CD1c-positive myeloid dendritic cell (primary cell): ENCODE results near the gene OSBPL1A.

Source experiments
- DNase-seq: peaks from one replicate; pipeline ENCODE4 v3.0.0-alpha.2; 2016; ENCODE audit errors: extremely low spot score

Gene OSBPL1A

DNA sequence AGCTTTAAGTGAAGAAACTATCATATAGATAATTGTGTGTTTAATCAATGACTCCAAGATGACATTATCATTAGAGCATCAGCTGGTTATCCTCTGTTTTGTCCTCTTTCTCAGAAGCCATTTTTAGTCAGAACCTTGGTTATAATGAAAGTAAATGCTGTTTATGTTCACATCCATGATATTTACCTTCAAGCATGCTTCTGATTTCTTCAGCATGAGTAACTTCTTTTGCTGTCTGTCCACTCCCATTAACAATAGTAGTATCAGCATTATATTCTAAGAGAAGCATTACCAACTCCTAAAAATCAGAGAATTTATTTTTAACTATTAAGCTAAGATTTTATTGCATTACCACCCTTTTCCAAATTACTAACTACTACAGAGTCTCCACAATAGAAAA is 56.3 kb downstream of the OSBPL1A start:
- DNase-seq = no peak

DNA sequence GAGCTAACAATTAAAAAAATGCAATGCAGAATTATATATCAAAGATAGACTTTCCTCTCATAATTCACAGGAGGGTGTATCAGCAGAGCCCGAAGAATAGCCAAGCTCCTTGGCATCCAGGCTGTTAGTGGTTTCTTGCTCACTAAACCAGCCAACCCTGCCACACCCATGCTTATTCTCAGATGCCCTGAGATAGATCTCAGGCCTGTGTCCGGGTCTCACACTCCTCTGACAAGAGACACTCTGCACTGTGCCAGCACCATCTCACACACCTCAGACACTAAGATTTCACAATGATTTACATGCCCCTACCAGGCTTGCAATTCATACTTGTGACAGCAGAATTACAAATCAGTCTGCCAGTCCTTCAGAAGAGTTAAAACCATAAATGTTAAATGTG is 64.5 kb downstream of the OSBPL1A start:
- DNase-seq = no peak

DNA sequence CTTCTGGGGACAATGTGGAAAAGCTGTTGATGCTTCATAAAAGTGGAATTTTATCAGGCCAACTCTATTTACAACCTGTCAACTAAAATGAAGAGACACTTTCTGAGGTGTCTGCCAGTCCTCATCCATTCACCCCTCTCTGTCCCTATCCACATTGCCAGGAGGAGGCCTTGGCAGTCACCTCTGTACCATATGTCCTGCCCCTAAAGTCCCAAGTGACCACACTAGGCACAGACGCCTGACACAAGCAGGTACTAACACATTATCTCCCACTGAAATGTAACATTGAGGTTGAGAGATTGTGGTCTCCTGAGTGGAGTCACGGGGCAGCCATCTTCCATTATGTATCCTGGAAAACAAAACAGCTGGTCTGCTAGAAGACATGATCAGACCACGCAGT is 71.4 kb downstream of the OSBPL1A start:
- DNase-seq = no peak

DNA sequence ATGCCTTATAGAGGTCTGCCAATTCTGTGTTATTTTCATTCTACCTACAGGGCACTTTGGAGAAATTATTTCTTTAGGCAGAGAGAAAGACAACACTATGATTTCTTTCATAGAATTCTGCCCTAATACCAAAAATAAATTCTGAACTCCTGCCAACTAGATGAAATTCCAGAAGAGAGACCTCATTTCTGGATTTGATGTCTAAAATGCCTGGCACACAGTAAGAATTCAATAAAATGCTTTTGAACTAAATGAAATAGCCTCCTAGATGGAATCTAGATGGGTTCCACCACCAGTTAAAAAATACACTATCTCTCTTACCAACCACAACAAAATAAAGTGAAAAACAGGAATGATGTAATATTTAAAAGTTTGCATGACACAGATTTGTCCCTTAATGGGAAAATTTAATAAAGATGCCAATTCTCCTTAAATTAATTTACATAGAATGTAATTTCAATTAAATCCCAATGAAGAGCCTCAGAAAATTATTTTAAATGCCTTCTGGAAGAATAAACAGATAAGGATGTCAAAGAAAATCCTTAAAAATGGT is 75.0 kb downstream of the OSBPL1A start:
- DNase-seq = no peak

DNA sequence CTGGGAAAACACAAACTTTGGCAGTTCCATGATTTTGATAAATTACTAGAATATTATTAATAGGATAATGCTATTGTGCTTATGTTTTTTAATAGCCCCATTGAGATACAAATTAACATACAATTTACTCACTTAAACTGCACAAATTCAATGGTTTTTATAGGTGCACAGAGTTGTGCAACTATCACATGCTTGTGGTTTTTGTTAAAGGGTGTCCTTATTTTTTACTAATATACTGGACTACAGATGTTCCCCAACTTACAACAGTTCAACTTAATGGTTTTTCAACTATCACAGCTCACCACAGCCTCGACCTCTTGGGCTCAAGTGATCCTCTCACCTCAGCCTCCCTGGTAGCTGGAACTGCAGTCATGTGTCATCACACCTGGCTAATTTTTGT is 76.6 kb downstream of the OSBPL1A start:
- no peak for DNase-seq

DNA sequence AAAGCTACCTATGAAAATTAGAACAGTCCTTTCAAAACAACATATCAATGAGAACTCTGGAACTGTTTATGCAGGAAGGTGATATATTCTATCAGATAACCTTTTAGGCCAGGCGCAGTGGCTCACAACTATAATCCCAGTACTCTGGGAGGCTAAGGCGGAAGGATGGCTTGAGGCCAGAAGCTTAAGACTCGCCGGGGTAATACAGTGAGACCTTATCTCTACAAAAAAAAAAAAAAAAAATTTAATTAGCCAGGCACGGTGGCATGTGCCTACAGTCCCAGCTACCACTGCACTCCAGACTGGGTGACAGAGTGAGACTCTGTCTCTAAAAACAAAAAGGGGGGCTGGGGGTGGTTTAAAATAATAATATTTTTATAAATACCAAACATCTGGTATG is 77.9 kb downstream of the OSBPL1A start:
- DNase-seq = no peak

DNA sequence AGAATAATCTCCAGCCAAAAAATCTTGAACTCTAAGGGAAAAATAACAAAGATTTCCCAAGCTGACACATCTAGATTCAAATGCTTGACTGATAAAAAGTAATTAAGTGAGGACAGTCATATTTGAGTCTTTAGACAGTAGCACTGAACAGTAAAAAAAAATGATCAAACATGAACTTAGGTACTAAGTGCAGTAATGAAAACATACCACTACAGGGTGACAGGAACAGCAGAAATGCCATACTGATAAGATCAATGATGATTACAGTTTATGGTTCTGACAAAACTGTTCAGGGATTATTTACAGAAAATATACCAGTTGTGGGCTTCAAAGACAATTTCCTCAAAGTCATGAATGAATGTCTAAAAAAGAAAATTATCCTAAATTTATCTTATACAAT is 80.3 kb downstream of the OSBPL1A start:
- no peak for DNase-seq

DNA sequence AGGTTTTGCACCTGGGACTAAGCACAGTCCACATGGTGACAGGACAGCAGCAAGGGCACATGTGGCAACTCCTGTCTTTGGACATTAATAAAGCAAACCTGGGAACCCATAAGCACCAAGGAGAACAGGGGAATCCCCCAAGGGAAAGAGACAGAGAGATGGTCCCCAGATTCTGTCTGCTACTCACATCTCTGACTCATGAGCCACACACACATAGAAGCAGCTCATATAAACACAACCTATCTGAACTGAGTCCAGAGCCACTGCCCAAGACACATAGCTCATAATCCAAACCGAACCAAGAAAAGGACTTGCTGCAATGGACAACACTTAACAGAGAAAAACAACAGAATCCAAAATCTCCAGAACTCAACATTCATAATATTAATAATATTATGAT is 82.5 kb downstream of the OSBPL1A start:
- no peak for DNase-seq

DNA sequence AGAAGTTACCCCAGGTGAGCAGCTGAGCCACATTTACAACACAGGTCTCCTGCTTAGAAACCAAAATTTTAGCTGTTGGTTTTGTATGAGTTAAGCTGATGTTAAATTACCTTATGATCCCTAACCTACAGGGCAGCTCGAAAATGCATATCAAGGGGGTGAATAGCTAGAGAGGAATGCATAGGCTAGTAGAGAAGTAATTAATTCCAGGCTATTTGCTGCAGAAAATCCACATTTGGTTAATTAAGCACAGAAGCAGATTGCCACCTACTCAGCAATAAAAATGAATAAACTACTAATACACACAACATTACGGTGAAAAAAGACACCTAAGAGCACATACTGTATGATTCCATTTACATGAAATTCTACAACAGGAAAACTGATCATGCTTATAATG is 91.4 kb downstream of the OSBPL1A start:
- no peak for DNase-seq

DNA sequence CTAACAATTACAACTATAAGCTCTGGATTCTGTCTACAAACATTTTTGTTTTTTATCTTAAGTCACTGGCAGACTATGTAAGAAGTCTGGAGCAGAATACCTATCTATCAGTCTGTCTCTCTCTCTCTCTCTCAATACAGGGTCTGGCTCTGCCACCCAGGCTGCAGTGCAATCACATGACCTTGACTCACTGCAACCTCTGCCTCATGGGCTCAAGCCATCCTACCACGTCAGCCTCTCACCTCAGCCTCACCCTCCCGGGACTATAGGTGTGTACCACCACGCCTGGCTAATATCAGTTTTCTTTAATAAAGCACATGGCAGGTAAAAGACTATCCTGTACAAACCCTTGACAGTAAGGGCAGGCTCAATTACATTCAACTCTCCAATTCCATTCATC is 96.9 kb downstream of the OSBPL1A start:
- no peak for DNase-seq

DNA sequence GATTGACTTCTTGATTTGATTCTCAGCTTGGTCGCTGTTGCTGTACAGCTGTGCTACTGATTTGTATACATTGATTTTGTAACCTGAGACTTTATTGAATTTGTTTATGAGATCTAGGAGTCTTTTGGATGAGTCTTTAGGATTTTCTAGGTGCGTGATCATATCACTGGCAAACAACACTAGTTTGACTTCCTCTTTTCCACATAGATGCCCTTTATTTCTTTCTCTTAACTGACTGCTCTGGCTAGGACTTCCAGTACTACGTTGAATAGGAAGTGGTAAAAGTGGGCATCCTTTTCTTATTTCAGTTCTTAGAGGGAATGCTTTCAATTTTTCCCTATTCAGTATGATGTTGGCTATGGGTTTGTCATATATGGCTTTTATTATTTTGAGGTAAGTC is 101.3 kb downstream of the OSBPL1A start:
- DNase-seq = no peak

DNA sequence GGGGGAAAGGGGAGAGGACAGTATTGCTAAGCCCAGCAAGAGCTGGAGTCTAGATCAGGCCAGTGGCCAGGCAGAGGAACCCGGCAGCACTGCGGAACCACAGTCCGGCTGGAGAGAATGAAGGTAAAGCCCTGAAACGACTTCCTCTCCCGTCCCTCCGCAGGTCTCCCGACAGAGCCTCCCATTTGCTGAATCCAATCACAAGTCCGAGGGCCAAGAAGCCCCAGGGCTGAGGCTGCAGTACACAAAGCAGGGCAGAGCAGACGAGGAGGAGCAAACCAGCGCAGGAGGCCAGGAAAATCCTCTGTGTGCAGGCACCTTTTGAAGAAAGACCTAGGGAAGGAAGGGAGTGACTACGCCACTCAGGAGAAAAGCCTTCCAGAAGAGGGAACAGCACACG is 104.4 kb downstream of the OSBPL1A start:
- no peak for DNase-seq

DNA sequence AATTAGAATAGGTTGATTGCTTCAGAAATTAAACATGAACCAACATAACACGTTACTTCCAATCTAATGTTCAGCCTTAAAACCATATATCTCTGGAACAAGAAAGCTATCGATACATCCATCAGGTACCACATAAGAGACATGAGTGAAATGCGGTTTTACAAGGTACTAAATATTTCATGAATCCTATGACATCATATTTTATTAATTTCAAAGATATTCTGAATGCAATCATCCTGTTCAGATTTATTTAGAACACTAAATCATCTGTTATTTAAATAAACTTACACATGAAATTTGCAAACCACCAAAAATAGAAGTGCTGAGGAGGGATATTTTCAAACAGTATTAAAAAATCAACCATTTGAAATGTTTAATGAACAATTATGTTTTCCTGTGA is 119.0 kb downstream of the OSBPL1A start:
- no peak for DNase-seq

DNA sequence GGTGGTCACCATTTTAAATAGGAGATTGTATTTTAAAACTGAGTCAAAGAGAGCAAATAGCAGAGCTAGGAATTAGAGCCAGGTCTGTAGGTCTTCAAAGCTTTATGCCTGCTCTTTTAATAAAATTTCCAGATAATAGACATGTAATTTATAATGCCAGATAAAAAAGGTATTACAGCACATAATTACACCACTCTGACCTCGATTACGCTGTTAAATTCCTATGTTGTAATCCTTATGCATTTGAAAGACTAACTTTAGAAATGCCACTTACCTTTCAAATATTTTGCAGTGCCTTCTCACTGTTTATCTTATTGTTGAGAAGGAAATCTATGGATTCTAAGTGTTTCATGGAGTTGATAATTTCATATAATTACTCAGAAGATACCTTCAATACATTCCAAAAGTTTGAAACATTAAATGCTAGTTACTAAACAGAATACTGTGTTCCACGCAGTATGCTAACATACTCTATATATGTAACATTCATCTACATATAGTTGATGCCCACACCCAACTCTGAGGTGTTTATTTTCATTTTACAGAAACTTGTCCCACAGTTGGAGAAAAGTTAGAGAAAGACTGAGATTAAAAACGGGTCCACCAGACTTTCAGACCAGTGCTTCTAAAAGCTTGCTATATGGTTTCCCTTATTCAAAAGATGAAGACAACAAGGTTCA is 120.0 kb downstream of the OSBPL1A start:
- no peak for DNase-seq

DNA sequence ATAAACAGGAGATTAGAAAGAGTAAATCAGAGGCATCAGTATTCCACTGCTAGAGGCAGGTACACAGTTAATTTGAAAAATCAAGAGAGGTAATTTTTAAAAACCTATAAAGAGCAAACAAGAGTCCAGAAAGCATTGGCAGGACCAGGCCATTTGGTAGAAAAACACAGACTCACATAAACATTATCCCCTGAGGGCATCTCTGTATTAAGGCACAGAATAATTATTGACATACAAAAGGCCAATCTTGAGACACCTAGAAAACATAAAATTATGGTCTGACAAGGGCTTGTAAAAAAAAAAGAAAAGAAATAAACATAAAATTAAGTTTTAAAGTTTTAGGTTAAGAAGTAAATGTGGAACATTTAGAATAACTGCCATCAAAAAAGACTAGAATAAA is 120.6 kb downstream of the OSBPL1A start:
- DNase-seq = no peak

DNA sequence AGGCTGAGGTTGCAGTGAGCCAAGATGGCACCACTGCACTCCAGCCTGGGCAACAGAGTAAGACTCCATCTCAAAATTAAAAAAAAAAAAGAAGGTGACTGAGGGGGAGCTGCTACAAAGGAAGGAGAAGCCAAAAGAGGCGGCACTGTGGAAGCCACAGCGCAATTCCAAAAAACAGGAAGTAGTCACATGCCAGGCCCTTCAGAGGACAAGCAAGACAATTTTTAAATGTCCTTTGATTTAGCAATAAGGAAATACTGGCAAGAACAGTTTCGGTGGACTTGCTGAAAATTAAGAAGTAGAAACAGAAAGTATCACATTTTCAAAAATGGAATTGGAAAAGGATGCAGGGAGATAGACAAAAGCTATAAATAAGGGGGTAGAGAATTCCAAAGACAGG is 122.8 kb downstream of the OSBPL1A start:
- DNase-seq = peak; percentile 83

DNA sequence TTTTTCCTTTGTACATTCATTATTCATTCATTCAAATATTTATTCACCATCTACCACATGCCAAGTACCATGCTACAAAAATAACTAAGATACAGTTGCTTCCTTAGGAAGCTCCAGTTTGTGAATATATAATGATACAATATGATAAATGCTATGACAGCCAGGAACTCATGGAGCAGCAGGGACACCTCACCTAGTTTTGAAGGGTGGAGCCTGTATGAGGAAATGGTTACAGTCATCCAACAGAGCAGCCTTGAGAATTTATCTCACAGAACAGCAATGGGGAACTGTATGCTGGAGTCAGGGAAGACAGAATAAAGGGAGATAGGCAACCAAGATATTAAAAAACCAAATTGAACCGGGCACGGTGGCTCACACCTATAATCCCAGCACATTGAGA is 124.0 kb downstream of the OSBPL1A start:
- peak; percentile 46 for DNase-seq

DNA sequence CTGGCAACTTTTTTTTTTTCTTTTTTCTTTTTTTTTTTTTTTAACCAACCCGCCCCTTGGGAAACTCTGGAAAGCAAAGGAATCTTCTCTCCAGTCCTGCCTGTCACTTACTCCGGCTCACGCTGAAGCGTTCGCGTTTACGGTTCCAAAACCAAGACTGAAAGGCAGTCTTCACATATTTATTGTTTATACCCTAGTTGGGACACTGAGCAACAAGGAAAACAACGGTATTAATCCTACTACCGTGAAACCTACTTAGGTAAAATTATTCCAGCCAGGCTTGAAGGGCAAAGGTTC is 125.4 kb downstream of the OSBPL1A start:
- no peak for DNase-seq

DNA sequence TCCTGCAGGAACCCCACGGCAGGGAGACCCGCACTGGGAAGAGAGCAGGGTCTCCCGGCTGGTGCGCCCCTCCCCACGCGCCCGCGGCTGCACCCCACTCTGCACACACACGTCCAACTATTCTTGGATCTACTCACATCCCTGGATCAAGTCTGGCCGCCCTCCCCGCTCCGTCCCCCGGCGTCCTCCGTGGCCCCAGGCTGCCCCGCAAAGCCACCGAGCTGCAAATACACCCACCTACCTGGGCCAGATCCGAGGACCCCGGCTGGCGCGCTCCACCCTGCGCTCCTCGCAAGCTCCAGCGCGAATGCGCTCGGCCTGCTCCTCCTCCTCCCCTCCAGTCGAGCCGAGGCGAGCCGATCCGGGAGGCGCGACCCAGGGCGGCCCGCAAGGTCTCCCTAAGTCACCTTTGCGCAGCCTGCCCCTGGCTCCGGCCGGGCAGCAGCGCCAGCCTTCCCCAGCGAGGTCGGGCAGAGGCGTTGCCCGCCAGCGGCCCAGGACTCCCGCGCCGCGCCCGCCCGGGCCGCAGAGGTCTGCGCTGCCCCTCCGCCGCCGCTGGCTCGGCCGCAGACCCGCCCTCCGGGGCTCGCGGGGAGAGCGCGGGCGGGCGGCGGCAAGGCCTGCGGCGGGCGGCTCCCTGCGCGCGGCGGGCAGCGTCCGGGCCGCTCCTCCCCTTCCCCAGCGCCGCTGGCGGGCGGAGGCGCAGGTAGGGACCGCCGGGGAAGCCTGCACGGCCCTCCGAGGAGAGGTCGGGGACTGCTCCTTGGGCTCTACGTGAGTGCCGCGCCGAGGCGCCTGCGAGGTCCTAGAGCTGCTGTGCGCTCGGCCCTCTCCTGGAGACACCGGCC is 126.0 kb downstream of the OSBPL1A start:
- peak; percentile 52 for DNase-seq

DNA sequence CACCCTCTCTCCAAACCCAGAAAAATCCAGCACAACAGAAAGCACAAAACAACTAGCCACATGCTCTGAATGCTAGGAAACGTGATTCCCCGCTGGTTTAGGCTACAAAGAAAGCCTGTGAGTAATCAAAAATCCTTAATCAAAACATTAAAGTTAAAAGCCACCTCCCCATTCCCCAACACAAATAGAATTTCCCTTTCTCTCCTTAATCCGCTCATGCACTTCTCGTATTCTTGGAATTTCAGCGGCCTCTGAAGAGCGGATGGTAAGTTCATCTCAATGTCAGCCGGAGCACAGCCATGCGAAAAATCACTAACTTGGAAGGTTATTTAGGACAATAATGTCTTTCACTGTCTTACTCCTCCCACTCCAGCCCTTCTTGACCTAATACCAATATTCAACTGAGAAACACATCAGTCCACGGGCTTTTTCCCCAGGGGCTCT is 126.7 kb downstream of the OSBPL1A start:
- no peak for DNase-seq

DNA sequence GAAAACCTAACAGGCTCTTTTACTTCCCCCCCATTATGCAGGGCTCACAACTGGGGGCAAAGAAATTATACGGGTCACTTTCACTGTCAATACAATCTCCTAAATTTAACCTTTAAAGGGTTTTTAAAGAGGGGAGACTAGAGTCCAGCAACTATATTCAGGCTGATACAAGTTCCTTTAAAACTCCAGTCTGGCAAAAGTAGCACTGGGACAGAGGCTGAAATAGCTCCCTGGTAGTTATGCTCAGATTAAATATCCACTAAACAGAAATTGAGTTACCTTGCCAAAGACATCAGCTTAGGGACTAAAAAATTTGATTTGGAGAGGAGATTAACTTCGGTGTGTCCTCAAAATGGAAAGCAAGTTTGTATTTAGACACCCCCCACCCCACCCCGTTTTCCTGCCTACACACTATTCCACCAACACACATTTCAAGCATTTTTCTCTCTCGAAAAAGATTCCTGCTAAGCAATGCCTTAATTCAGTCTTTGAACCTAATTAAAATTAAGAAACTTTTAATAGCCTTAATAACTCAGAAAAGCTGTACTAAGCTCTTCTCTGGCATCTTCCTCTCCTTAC is 127.2 kb downstream of the OSBPL1A start:
- DNase-seq = no peak

DNA sequence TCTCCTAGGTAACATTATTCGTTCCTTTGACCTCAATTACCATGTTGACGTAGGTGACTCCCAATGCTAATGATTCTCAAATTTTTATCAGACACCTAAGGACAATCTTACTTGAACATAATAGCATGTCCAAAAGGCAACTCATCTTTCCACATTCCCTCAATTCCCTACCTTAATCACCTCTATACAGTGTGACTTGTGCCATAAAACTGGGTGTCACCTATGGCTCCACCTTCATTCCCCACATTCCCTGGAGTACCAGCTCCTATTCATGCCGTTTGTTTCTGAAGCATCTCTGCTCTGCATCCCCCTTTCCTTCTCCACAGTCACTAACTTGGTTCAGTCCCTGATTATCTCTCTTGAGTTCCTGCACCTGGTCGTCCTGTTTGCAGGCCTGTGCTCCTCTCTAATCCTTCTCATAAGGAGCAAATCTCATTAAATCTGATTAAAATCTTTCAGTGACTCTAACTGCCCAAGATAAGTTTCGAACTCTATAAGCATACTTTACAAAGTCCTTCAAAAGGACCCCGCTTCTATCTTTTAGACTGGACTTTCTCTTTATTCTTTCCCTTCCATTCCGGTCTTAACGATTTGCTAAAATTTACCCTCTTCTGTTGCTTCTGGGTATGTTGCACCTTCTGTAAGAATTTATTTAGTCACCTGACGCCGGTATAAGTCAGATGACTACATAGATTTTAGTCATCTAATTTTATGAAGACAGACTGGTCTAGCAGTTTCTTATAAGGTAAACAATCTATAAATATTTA is 128.7 kb downstream of the OSBPL1A start:
- DNase-seq = no peak
